GM10266 (cell line): ENCODE data around the gene PARD3.
"Not testable (repeated sequence)": the region's sequence is repeated elsewhere in the genome, so short reads cannot be mapped to it uniquely, and the experiment has no call there.

ENCODE experiments used
- DNase-seq: peaks from one replicate; pipeline ENCODE4 v3.0.0; 2012; ENCODE audit errors: extremely low spot score
- TF ChIP-seq, protein P1 (sequence below): IDR thresholded peaks from 2 replicates; pipeline ENCODE4 v1.5.1; 2012; ENCODE audit warnings: mild to moderate bottlenecking, low read depth; ENCODE audit not compliant: control insufficient read depth, insufficient read depth; ENCODE audit errors: missing control alignments

The PARD3 gene

GRCh38 chr10:34760606-34761005 lies 54.5 kb downstream of the PARD3 start:
- DNase-seq: no peak

GRCh38 chr10:34759837-34760215 lies 55.3 kb downstream of the PARD3 start:
- TF ChIP-seq, protein P1, sequence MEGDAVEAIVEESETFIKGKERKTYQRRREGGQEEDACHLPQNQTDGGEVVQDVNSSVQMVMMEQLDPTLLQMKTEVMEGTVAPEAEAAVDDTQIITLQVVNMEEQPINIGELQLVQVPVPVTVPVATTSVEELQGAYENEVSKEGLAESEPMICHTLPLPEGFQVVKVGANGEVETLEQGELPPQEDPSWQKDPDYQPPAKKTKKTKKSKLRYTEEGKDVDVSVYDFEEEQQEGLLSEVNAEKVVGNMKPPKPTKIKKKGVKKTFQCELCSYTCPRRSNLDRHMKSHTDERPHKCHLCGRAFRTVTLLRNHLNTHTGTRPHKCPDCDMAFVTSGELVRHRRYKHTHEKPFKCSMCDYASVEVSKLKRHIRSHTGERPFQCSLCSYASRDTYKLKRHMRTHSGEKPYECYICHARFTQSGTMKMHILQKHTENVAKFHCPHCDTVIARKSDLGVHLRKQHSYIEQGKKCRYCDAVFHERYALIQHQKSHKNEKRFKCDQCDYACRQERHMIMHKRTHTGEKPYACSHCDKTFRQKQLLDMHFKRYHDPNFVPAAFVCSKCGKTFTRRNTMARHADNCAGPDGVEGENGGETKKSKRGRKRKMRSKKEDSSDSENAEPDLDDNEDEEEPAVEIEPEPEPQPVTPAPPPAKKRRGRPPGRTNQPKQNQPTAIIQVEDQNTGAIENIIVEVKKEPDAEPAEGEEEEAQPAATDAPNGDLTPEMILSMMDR: no peak
- DNase-seq: no peak

More at GRCh38 chr10:34760606-34761005, 54.5 kb downstream of the PARD3 start:
- TF ChIP-seq, protein P1: no peak

DNA sequence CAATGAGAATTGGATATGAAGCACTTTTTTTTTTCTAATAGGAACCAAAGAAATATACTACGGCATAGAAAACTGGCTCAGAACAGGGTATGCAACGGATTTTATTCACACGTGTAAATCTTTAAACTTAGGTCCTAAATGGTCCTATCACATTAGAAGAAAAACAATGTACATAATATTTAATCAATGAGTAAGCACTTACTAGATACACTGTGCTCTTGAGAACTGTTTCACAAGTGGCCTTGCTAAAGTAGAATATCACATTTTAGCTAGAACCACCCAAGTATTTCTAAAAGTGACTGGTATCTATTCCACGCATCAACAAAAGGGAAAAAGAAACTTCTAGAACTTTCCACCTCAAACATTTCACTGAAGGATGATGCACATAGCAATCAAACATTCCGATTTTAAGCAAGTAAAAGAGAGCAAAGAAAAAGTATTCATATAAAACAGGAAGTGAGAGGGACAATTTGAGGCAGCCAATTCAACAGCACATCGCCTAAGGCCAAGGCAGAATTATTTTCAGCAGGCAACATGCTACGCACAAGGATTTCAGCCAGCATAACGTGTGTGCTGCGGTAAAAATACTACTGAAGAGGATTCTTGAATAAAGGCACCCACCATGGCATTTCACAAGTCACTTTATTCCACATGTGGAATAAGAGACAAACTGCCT lies 55.8 kb downstream of the PARD3 start:
- DNase-seq: no peak
- TF ChIP-seq, protein P1: no peak

DNA sequence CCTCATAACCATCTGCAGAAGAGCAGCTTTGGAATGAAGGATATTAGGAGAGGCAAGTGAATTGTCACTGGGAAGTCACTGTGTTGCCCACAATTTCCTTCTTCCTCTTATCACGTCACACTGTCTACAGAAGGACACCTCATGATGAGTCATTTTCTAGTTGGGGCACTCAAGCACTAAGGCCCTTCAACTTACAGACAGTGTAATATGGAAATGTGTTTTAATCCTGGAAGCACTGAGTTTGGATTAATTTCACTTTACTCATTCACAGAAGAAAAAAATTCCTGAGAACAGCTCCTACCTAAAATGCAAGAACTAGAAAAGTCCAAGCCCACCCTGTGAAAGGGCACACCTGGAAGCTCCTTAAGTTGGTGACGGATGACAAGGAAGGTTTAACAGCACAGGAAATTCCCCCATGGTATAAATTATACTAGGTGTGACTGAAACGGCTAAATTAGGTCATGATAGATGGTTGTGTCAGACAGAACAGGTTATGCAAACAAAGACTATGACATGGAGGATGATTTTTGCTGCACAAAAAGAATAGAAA lies 56.6 kb downstream of the PARD3 start:
- peak; percentile 21 for DNase-seq
- TF ChIP-seq, protein P1: no peak

DNA sequence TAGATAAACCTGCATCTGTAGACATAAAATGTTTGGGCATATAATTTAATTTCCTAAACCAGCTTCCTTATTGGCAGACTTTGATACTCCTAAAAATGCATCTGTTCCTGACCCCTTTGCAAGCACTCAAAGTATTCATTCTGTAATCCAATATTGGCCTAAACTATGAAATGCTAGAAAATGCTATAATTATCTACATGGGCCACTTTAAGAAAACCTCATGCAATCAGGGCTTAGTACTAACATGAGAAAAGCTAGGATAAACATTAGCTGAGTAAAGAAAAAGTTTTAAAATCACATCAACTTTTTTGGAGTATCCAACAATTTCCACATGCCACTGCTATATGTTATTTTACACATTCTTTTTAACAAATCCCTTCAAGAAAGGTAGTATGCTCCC lies 57.2 kb downstream of the PARD3 start:
- TF ChIP-seq, protein P1: no peak
- no peak for DNase-seq

DNA sequence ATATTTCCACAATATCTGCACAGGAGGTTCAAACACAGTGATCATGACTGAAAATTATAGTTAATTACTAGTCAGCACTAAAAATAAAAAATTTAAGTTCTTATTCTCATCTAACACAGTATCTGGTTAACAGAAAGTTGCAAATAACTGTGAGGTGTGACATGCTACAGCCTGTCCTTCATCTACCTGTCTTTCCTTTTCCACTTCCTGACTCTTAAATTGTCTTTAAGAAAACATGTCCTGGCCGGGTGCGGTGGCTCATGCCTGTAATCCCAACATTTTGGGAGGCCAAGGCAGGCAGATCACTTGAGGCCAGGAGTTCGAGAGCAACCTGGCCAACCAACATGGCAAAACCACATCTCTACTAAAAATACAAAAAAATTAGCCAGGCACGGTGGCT lies 57.9 kb downstream of the PARD3 start:
- not testable (repeated sequence) for DNase-seq

DNA sequence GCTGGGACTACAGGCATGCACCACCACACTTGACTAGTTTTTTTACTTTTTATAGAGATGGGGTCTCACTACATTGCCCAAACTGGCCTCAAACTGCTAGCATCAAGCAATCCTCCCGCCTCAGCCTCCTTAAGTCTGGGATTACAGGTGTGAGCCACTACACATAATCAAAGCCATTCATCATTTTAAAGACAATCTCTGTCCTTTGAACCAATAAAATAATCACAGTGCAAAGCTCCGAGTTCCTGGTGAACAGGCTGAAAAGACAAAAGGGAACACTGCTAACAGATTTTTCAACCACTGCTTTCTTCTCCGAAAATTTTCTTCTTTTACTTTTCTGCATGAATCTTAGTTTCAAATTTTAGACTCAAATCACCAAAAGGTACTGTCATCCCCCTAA lies 58.5 kb downstream of the PARD3 start:
- no peak for DNase-seq
- TF ChIP-seq, protein P1: no peak
